Measurements from ENCODE around the gene C1orf74.
"Not testable (repeated sequence)": the region's sequence is repeated elsewhere in the genome, so short reads cannot be mapped to it uniquely, and the experiment has no call there.

Gene C1orf74

GRCh38 chr1:209805341-209805781 is 21.0 kb upstream of the C1orf74 start:
- peak in 1 of 14 donors; percentile 9 for DNase-seq

GRCh38 chr1:209803568-209803967 is 19.2 kb upstream of the C1orf74 start:
- no peak for DNase-seq

DNA sequence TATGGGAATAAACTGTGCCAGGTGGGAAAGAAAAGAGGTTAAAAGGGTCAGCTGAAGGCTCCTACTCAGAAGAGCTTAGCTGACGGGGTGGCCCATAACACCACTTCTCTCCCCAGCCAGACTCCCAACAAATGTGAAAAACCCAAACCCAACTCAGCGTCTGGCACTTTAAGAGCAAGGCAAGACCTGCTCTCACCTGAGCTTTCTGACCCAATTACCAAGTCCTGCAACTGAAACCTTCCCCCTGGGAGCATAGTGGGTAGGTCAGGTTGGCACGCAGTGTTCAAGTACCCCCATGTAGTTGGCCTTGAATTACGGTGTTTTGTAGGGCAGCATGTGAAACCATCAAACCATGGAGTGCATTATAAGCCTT is 18.4 kb upstream of the C1orf74 start:
- no peak for DNase-seq

GRCh38 chr1:209802117-209802779 is 17.9 kb upstream of the C1orf74 start:
- DNase-seq, result no peak

DNA sequence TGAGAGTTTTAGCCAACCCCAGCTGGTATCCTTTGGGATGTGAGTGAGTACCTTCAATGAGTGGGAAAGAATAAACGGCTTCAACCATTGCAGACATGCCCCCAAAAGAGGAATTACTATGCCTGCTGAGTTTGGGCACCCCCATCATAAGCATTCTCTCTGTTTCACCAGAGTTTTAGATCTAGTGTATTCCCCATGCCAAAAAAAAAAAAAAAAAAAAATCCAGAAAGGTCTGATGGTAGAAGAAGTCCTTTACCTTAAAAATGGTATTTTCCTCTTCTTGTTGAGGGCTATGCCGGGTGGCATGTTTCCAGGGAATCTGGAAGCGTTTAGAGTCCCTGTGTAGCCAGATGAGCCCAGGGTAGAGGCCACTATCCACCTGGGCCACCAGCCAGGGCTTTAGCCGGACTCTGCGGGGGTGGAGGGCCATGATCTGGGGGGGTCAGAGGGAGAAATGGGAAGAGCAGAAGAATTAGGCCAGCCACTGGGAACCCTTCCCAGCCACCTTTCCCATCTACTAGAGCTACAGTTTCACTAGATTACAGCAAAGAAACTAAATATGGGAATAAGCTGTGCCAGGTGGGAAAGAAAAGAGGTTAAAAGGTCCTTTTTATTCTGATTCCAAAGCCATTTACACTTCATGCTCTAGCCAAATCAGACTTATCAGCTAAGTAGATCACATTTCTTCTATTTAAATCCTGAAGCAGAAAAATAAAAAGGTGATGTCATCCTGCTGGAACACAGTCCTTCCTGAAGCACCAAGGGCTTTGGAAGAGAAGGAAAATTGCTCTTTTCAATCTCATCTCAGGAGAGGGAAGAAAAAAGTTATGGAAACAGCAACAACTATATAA is 16.9 kb upstream of the C1orf74 start:
- peak in 2 of 14 donors; percentile 6 to 93 for DNase-seq

DNA sequence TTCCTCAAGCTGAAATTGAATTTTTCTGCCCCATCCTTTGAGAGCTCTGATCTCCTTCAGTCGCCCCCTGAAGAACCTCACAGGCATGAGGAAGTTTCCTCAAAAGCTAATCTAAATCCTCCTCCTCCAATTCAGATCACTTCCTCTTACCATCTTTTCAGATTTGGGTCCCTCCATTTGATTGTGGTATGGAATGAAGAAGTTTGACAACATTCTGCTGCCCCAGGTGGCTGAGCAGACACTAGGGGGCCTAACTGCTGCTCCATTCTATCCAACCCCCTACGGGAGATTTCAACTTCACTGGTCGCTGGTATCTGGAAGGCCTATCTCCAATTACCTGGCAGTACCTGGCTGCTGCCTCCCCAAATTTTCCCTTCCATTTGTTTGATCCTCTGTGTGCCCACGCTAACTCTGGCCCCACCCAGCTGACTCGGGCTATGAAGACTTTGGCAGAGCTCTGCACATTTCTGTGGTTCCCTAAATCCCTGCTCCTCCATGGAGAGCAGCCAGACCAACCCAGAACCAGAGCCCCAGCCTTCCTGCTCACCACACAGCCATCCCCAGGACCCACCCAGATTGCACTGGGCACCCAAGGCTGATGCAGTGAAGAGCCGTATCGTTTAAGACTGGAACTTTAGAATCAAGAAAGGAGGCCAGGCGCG is 13.8 kb upstream of the C1orf74 start:
- no peak for DNase-seq

DNA sequence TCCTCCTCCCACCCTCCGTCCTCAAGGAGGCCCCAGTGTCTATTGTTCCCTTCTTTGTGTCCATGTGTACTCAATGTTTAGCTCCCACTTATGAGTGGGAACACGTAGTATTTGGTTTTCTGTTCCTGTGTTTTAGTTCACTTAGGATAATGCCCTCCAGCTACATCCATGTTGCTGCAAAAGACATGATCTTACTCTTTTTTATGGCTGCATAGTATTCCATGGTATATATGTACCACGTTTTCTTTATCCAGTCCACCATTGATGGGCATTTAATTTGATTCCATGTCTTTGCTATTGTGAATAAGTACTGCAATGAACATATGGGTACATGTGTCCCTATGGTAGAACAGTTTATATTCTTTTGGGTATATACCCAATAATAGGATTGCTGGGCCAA is 9.4 kb upstream of the C1orf74 start:
- not testable (repeated sequence) for DNase-seq

DNA sequence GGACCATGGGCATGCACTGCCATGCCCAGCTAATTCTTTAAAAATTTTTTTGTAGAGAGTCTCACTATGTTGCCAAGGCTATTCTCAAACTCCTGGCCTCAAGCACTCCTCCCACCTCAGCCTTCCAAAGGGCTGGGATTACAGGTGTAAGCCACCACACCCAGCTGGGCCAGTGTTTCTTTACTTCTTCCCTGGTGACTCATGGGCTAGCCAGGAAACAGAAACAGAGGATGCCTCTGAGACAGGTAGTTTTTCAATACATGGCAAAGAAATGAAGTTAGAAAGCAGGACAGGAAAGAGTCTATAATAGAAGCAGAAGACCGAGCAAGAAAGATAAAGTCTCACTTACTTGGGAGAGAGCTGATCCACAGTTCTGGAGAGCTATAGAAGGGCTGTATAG is 7.6 kb upstream of the C1orf74 start:
- no peak for DNase-seq

GRCh38 chr1:209790286-209791193 is 6.2 kb upstream of the C1orf74 start:
- no peak for DNase-seq

- DNase-seq, result no peak
These were observed 4.9 kb upstream of the C1orf74 start for GRCh38 chr1:209789245-209789644.

DNA sequence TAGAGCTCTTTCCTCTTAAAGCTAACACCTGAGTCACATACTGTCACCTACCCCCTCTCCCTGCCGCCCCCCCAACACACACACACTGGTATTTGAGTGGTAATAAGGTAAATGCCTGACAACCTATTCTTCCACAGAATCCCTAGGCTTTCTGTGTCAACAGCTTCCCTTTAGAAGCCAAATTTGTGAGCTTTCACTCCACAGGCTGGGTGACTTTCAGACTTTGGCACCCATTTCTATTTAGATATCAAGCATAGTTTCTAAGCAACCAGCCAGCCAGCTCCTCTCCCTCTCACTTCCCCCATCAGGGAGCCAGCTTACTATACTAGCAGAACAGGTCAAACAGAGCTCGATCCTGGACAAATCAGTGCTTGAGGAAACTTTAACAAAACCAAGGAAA is 3.2 kb upstream of the C1orf74 start:
- no peak for DNase-seq

DNA sequence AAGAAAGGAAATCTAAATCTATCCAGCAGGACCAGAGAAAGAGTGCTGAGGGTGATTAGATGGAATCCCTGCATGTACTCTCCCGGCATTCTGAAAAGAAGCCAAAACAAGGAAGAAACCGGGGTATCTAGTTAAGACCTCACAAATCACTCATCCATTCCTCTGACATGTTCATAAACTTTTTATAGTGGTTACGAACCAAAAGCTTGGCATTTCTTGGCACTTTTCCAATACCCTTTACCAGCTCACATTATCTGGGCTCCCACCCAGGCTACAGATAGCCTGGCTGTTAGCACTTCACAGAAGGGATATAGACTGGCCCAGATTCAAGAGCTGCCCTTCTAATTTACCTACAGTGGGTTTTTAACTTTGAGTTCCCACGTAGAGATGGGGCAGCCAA is 1.8 kb upstream of the C1orf74 start:
- no peak for DNase-seq

- DNase-seq, result no peak
These were observed 1.2 kb upstream of the C1orf74 start for GRCh38 chr1:209785592-209785991.

- peak in 2 of 14 donors; percentile 4 to 12 for DNase-seq
These were observed 973 bp downstream of the C1orf74 start for GRCh38 chr1:209783386-209783785.

- DNase-seq, result no peak
These were observed 4.1 kb downstream of the C1orf74 start for GRCh38 chr1:209780268-209780667.

- DNase-seq, result no peak
These were observed 6.3 kb downstream of the C1orf74 start for GRCh38 chr1:209778102-209778501.

- no peak for DNase-seq
These were observed 6.8 kb downstream of the C1orf74 start for GRCh38 chr1:209777587-209777986.

DNA sequence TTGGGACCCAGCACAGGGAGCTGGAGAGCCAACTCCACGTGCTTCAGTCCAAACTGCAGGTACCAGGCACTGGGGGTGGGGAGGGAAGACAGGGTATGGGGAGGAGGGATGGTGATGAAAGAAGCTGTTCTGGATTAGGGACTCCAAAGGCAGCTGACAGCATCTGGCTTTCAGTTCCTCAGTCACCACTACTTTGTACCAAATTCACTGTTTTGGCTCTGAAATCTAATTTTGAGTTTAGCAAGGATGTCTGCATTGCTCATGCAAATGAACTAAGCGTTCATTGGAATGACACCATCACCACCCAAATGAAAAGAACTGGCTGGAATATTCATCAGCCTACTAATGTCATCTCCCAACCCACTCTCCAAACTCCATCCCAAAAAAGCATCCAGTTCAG is 8.7 kb downstream of the C1orf74 start:
- DNase-seq, result no peak

- DNase-seq, result no peak
These were observed 9.8 kb downstream of the C1orf74 start for GRCh38 chr1:209774592-209774991.

- no peak for DNase-seq
These were observed 12.2 kb downstream of the C1orf74 start for GRCh38 chr1:209772126-209772525.

- DNase-seq, result no peak
These were observed 13.5 kb downstream of the C1orf74 start for GRCh38 chr1:209770636-209771415.

DNA sequence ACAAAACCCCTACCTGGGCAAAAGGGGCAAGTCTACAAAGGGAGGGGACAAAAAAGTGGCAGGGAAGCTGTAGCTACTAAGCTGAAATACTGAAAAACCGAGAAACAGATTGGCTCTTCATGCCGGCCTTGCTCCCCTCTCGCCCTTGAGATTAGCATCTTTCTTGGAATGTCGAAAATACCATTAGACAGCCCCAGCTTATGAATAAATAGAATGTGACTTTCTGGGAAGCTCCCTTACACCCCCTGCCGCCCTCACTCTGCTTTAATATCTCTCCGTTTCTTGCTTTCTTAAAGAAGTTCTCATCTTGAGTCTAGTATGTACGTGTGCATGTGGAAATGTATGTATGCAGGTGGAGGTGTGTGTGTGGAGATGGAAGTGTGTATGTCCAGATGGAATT is 14.4 kb downstream of the C1orf74 start:
- DNase-seq, result no peak

Data from C1 segment of cervical spinal cord (tissue), 14 donors.